SK-N-SH treated with all-trans-retinoic acid at 6 μM for 48 hours (cell line): ENCODE measurements around the gene TMEM131L.

Experiments
- ATAC-seq: fragments of 200-7000 bp; cut with Tn5 transposase; 3 replicates; pipeline ENCODE4 v1.9.1; 2020; ENCODE audit warnings: mild to moderate bottlenecking, moderate library complexity
- ARNTL ChIP-seq: fragments of 450-650 bp; formaldehyde crosslinking; IDR thresholded peaks from 2 replicates; pipeline ENCODE4 v1.5.0; 2020; ENCODE audit warnings: low read depth, mild to moderate bottlenecking, moderate library complexity, borderline replicate concordance
- BACH2 ChIP-seq: fragments of 250-450 bp; sonication (Bioruptor Pico); IDR thresholded peaks from 2 replicates; pipeline ENCODE4 v1.9.0; 2021; ENCODE audit warnings: mild to moderate bottlenecking, borderline replicate concordance
- CSDC2 ChIP-seq: fragments of 250-450 bp; sonication (Bioruptor Pico); IDR thresholded peaks from 2 replicates; pipeline ENCODE4 v1.5.0; 2020; ENCODE audit warnings: mild to moderate bottlenecking, moderate library complexity
- ESRRG ChIP-seq: fragments of 250-450 bp; sonication (Bioruptor Pico); IDR thresholded peaks from 2 replicates; pipeline ENCODE4 v1.6.1; 2021; ENCODE audit warnings: mild to moderate bottlenecking
- GLIS3 ChIP-seq: fragments of 250-450 bp; sonication (Bioruptor Pico); IDR thresholded peaks from 2 replicates; pipeline ENCODE4 v1.5.0; 2020; ENCODE audit warnings: mild to moderate bottlenecking, moderate library complexity
- OSR1 ChIP-seq: fragments of 250-450 bp; sonication (Bioruptor Pico); IDR thresholded peaks from 2 replicates; pipeline ENCODE4 v1.8.0; 2022; ENCODE audit warnings: moderate library complexity, mild to moderate bottlenecking, inconsistent platforms
- PPARA ChIP-seq: fragments of 250-450 bp; sonication (Bioruptor Pico); IDR thresholded peaks from 2 replicates; pipeline ENCODE4 v1.5.0; 2020; ENCODE audit warnings: mild to moderate bottlenecking, borderline replicate concordance
- RARB ChIP-seq: fragments of 250-450 bp; sonication (Bioruptor Pico); IDR thresholded peaks from 2 replicates; pipeline ENCODE4 v1.8.0; 2021; ENCODE audit warnings: mild to moderate bottlenecking, moderate library complexity
- SNAI2 ChIP-seq: fragments of 250-450 bp; sonication (Bioruptor Pico); IDR thresholded peaks from 2 replicates; pipeline ENCODE4 v1.5.0; 2020; ENCODE audit warnings: mild to moderate bottlenecking, moderate library complexity
- TCF4 ChIP-seq: fragments of 250-450 bp; sonication (Bioruptor Pico); IDR thresholded peaks from 2 replicates; pipeline ENCODE4 v1.8.0; 2021; ENCODE audit warnings: mild to moderate bottlenecking, moderate library complexity, borderline replicate concordance
- TOX ChIP-seq: fragments of 250-450 bp; sonication (Bioruptor Pico); IDR thresholded peaks from 2 replicates; pipeline ENCODE4 v1.8.0; 2021; ENCODE audit warnings: mild to moderate bottlenecking, moderate library complexity, borderline replicate concordance
- TSHZ2 ChIP-seq: fragments of 250-450 bp; sonication (Bioruptor Pico); IDR thresholded peaks from 2 replicates; pipeline ENCODE4 v1.5.0; 2020; ENCODE audit warnings: mild to moderate bottlenecking, moderate library complexity
- ZC3H10 ChIP-seq: fragments of 250-450 bp; sonication (Bioruptor Pico); IDR thresholded peaks from 2 replicates; pipeline ENCODE4 v1.5.1; 2021; ENCODE audit warnings: mild to moderate bottlenecking, moderate library complexity
- ZFP3 ChIP-seq: fragments of 250-450 bp; sonication (Bioruptor Pico); IDR thresholded peaks from 2 replicates; pipeline ENCODE4 v1.5.0; 2020; ENCODE audit warnings: mild to moderate bottlenecking, moderate library complexity
- ZFP30 ChIP-seq: fragments of 450-650 bp; formaldehyde crosslinking; IDR thresholded peaks from 2 replicates; pipeline ENCODE4 v1.5.0; 2022; ENCODE audit warnings: mild to moderate bottlenecking, moderate library complexity
- ZNF565 ChIP-seq: fragments of 450-650 bp; formaldehyde crosslinking; conservative IDR thresholded peaks from 2 replicates; pipeline ENCODE4 v1.5.0; 2020; ENCODE audit warnings: low read depth, mild to moderate bottlenecking, moderate library complexity
- ZNF70 ChIP-seq: fragments of 450-650 bp; formaldehyde crosslinking; IDR thresholded peaks from 2 replicates; pipeline ENCODE4 v1.5.0; 2020; ENCODE audit warnings: mild to moderate bottlenecking, moderate library complexity
- ZNF8 ChIP-seq: fragments of 450-650 bp; formaldehyde crosslinking; IDR thresholded peaks from 2 replicates; pipeline ENCODE4 v1.5.0; 2020; ENCODE audit warnings: mild to moderate bottlenecking, moderate library complexity
- TF ChIP-seq, protein P1 (sequence below): fragments of 250-450 bp; sonication (Bioruptor Pico); IDR thresholded peaks from 2 replicates; pipeline ENCODE4 v1.8.0; 2020; ENCODE audit warnings: mild to moderate bottlenecking, moderate library complexity, borderline replicate concordance
- TF ChIP-seq, protein P2 (sequence below): fragments of 250-450 bp; sonication (Bioruptor Pico); IDR thresholded peaks from 2 replicates; pipeline ENCODE4 v1.5.1; 2020; ENCODE audit warnings: low read depth, mild to moderate bottlenecking, moderate library complexity
- TF ChIP-seq, protein P3 (sequence below): fragments of 250-450 bp; sonication (Bioruptor Pico); IDR thresholded peaks from 2 replicates; pipeline ENCODE4 v1.8.0; 2021; ENCODE audit warnings: low read depth, mild to moderate bottlenecking, moderate library complexity, borderline replicate concordance

Gene TMEM131L

DNA sequence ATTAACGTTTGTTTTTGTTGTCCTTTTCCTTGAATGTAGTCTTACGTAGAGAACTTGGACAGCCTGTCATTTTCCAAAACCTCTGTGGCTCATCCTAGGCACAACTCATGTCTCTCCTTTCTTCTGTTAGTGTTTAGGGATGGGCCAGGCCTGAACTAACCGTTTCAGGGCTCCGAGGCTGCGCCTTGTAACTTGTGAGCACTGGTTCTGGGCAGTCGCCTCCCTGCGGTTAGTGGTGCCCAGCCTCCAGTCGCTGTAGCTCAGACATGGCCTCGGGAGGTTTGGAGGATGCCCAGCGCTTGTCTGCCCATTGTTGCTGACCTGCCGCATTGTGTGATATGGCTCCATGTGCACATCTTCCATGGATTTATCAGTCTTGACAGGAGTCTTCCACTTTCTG lies 32.8 kb downstream of the TMEM131L start:
- no peak for TF ChIP-seq TOX (CRISPR knock-in tag)
- no peak for TF ChIP-seq ZFP30 (CRISPR knock-in tag)
- TF ChIP-seq TCF4 (CRISPR knock-in tag) = no peak
- TF ChIP-seq, protein P1, sequence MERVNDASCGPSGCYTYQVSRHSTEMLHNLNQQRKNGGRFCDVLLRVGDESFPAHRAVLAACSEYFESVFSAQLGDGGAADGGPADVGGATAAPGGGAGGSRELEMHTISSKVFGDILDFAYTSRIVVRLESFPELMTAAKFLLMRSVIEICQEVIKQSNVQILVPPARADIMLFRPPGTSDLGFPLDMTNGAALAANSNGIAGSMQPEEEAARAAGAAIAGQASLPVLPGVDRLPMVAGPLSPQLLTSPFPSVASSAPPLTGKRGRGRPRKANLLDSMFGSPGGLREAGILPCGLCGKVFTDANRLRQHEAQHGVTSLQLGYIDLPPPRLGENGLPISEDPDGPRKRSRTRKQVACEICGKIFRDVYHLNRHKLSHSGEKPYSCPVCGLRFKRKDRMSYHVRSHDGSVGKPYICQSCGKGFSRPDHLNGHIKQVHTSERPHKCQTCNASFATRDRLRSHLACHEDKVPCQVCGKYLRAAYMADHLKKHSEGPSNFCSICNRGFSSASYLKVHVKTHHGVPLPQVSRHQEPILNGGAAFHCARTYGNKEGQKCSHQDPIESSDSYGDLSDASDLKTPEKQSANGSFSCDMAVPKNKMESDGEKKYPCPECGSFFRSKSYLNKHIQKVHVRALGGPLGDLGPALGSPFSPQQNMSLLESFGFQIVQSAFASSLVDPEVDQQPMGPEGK (CRISPR knock-in tag) = no peak
- TF ChIP-seq RARB (CRISPR knock-in tag) = no peak
- TF ChIP-seq ZFP3 (CRISPR knock-in tag) = no peak
- no peak for TF ChIP-seq TSHZ2 (CRISPR knock-in tag)
- no peak for TF ChIP-seq ARNTL (CRISPR knock-in tag)
- TF ChIP-seq SNAI2 (CRISPR knock-in tag) = no peak
- no peak for TF ChIP-seq PPARA (CRISPR knock-in tag)
- TF ChIP-seq ZNF8 (CRISPR knock-in tag) = no peak
- TF ChIP-seq OSR1 (CRISPR knock-in tag) = no peak
- TF ChIP-seq, protein P2, sequence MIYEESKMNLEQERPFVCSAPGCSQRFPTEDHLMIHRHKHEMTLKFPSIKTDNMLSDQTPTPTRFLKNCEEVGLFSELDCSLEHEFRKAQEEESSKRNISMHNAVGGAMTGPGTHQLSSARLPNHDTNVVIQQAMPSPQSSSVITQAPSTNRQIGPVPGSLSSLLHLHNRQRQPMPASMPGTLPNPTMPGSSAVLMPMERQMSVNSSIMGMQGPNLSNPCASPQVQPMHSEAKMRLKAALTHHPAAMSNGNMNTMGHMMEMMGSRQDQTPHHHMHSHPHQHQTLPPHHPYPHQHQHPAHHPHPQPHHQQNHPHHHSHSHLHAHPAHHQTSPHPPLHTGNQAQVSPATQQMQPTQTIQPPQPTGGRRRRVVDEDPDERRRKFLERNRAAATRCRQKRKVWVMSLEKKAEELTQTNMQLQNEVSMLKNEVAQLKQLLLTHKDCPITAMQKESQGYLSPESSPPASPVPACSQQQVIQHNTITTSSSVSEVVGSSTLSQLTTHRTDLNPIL (CRISPR knock-in tag) = no peak
- no peak for TF ChIP-seq GLIS3 (CRISPR knock-in tag)
- TF ChIP-seq CSDC2 (CRISPR knock-in tag) = no peak
- no peak for TF ChIP-seq ZC3H10
- no peak for TF ChIP-seq ZNF565 (CRISPR knock-in tag)
- TF ChIP-seq BACH2 (CRISPR knock-in tag) = no peak
- TF ChIP-seq, protein P3, sequence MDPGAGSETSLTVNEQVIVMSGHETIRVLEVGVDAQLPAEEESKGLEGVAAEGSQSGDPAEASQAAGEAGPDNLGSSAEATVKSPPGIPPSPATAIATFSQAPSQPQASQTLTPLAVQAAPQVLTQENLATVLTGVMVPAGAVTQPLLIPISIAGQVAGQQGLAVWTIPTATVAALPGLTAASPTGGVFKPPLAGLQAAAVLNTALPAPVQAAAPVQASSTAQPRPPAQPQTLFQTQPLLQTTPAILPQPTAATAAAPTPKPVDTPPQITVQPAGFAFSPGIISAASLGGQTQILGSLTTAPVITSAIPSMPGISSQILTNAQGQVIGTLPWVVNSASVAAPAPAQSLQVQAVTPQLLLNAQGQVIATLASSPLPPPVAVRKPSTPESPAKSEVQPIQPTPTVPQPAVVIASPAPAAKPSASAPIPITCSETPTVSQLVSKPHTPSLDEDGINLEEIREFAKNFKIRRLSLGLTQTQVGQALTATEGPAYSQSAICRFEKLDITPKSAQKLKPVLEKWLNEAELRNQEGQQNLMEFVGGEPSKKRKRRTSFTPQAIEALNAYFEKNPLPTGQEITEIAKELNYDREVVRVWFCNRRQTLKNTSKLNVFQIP (CRISPR knock-in tag) = no peak
- no peak for TF ChIP-seq ESRRG (CRISPR knock-in tag)
- ATAC-seq = no peak

DNA sequence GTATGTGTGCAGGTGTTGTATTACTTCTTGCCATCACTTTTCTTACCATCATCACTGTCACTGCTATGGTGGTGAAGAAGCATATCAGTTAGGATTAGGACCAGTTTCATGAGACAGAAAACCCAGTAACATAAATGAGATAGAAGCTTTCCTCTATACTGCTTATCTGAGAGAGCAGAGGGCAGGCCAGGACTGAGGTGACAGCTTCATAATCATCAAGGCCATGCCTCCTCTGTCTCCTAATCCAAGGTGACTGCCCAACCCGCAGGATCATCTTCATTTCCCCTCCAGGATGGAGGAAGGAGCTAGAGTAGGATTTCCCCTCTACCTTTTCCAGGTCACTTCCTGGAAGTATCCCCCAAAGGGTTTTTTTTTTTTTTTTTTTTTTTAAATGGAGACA lies 35.4 kb downstream of the TMEM131L start:
- no peak for ATAC-seq
- TF ChIP-seq GLIS3 (CRISPR knock-in tag) (no peak), CSDC2 (CRISPR knock-in tag) (no peak), ZNF70 (CRISPR knock-in tag) (no peak), TCF4 (CRISPR knock-in tag) (no peak), PPARA (CRISPR knock-in tag) (no peak), ZFP3 (CRISPR knock-in tag) (no peak), OSR1 (CRISPR knock-in tag) (no peak), TSHZ2 (CRISPR knock-in tag) (no peak), ZNF8 (CRISPR knock-in tag) (no peak), ZC3H10 (no peak), ESRRG (CRISPR knock-in tag) (no peak), RARB (CRISPR knock-in tag) (no peak), ZFP30 (CRISPR knock-in tag) (no peak)
- TF ChIP-seq, protein P2 (CRISPR knock-in tag) = no peak
- TF ChIP-seq, protein P3 (CRISPR knock-in tag) = no peak
- TF ChIP-seq, protein P1 (CRISPR knock-in tag) = no peak
